Astrocyte of the spinal cord (primary cell): Measurements from ENCODE around the gene RAB27B.
A peak's percentile ranks its signal among the peaks of the same experiment; 100 is the strongest.

Source experiments
- DNase-seq: peaks from one replicate; pipeline ENCODE4 v3.0.0; 2011; ENCODE audit warnings: low read depth, low spot score
- H3K4me3 ChIP-seq: 2 replicates; pipeline ENCODE4 v1.5.1; 2011; ENCODE audit warnings: low read depth, mild to moderate bottlenecking, low read length, moderate library complexity
- in situ Hi-C: cut with HindIII; loops from 2 replicates; pipeline ENCODE4 v1.10.0; 2017; ENCODE audit warnings: low sequenced_read_pairs
- TF ChIP-seq, protein P1 (sequence below): IDR thresholded peaks from 2 replicates; pipeline ENCODE4 v1.5.1; 2012; ENCODE audit warnings: low read depth, mild to moderate bottlenecking, low read length, inconsistent platforms

RAB27B gene

DNA sequence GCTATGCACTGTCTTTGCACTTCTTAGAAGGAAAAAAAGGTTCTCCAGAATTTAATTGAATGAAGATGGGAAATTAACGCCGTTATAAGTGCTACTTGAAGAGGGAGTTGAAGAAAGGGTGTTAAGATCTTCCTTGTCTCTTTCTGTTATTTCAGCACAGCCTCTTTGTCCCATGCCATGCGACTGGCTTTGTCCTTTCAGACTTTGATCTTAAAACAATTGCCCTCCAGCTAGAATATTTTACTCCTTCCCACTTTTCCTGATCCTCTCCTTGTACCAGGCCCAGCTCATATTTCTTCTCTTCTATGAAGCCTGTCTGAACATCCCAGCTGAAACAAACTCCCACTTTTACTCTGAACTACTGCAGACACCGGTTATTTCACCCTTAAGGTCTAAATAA is 51.4 kb downstream of the RAB27B start:
- TF ChIP-seq, protein P1, sequence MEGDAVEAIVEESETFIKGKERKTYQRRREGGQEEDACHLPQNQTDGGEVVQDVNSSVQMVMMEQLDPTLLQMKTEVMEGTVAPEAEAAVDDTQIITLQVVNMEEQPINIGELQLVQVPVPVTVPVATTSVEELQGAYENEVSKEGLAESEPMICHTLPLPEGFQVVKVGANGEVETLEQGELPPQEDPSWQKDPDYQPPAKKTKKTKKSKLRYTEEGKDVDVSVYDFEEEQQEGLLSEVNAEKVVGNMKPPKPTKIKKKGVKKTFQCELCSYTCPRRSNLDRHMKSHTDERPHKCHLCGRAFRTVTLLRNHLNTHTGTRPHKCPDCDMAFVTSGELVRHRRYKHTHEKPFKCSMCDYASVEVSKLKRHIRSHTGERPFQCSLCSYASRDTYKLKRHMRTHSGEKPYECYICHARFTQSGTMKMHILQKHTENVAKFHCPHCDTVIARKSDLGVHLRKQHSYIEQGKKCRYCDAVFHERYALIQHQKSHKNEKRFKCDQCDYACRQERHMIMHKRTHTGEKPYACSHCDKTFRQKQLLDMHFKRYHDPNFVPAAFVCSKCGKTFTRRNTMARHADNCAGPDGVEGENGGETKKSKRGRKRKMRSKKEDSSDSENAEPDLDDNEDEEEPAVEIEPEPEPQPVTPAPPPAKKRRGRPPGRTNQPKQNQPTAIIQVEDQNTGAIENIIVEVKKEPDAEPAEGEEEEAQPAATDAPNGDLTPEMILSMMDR = no peak
- no peak for DNase-seq
- in situ Hi-C loops = no loop called here

DNA sequence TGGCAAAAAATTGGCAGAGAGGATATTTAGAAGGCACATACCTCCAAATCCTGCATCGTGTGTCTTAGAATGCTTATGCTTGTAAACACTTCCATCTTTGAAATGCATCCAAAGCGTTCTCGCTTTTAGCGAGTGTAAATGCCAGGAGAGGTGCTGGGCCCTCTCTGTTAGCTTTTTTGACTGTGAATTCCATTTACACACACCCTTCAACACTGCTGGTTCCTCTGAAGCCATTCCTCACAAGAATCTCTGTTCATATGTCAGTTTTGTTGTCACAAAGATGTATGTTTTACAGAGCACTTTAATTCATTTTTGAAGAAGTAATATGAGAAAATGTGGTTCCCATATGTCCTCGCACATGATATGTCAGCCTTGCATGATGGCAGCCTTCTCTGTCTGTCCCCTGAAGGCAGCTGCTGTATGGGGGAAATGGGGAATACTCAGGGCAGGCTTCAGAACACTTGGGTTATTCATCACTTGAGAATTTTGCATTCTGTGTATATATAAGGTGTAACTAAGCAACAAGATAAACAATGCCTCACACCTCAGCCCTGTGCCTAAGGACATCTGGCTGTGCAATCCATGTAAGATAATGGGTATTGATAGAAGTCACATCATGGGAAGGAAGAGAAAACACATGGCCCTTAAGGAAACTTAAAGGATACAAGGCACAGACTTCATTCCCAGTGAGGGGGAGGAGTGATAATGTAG is 52.3 kb downstream of the RAB27B start:
- DNase-seq = peak; percentile 59
- no peak overlapping the region for H3K4me3 ChIP-seq
- in situ Hi-C loops = no loop called here

More for the DNA sequence above, 51.4 kb downstream of the RAB27B start:
- no peak overlapping the region for H3K4me3 ChIP-seq

DNA sequence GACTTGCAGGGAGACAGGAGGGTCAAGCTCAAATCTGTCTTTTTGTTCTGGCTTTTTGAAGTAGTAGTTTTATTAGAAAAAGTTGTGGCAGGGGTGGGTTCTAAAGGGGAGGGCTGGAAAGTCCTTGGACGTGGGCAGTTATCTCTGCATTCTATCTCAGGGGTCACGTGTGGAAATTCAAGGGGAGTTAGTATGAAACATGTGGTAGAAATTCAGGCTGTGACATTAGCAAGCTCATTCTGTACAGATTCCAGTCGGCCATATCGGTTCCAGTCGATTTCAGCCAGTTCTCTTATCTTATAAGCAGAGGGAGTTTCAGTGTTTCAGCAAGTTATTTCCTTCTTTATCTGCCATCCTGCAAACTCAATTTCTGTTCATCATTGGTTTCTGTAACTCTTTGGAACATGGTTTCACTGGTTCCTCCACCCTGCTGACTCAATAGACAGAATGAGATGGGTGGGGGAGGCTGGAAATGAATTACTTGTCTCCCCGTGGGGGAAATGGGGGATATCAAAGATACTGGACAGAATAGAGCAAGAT is 53.0 kb downstream of the RAB27B start:
- in situ Hi-C loops = no loop called here
- TF ChIP-seq, protein P1 = no peak
- H3K4me3 ChIP-seq = no peak overlapping the region
- no peak for DNase-seq

More for the DNA sequence above, 52.3 kb downstream of the RAB27B start:
- TF ChIP-seq, protein P1 = no peak

DNA sequence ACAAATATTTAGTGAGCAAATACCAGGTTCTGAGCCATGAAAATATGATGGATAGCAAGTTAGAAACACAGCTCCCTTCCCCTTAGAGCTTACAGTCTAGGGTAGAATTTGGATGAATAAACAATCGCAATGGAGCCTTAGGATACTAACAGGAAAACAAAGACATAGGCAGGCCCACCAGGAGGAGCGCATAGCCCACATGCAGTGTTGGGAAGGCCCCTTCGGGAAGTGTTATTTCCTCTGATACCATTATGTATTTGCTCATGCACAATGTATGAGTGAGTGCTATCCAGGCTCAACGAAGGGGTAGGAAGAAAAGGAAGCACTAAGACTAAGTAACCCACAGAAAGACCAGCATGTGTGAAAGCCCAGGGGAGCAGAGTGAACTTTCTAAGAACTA is 54.0 kb downstream of the RAB27B start:
- H3K4me3 ChIP-seq = no peak overlapping the region
- TF ChIP-seq, protein P1 = no peak
- DNase-seq = no peak
- in situ Hi-C loops = no loop called here

DNA sequence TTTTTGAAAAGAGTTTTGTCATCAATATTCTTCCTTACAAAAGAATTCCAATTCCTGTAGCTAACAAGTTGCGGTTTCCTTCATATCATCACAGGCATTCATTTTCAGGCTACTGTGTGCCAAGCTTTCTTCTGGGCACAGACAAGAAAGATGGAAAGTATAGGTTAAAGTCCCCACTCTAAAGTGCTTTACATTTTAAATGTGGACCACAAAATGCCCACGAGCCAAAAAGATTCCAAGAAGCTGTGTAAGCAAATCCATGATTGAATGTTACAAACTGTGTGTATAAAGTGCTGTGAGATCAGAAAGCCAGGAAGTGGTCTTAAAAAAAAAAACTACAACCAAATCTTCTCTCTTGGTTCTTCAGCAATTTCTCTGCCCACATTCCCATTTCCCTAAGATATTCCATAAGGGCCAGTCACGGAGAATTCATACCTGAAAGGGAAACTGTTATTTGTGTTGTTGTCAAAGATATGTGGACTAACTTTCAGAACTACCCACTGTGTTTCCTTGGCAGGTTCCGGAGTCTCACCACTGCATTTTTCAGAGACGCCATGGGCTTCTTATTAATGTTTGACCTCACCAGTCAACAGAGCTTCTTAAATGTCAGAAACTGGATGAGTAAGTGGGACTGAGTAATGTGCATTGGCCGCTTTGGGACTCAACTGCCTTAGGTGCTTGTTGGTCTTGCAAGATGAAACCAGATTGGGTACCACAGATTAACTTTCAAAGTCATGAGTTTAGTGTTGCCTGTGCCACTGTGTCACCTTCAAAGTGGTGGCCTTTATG is 55.7 kb downstream of the RAB27B start:
- no peak overlapping the region for H3K4me3 ChIP-seq
- peak; percentile 26 for DNase-seq
- TF ChIP-seq, protein P1 = no peak
- in situ Hi-C loops = no loop called here

DNA sequence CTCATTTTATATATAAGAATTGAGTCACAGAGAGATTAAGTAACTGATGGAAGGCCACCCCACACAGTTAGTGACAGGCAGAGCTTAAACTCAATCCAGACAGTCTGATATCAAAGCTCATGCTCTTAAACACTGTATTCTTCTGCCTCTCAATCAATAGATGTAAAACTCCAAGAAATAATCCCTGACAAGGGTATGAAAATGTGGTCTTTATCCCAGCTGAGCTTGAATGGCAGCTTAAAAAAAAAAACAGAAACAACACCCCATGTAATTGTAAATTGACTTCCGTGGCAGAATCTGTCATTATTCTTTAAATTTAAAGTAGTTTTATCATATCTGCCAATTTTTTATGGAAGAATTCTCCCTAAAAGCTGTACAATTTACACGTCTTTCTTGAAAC is 60.1 kb downstream of the RAB27B start:
- no peak overlapping the region for H3K4me3 ChIP-seq
- TF ChIP-seq, protein P1 = no peak
- in situ Hi-C loops = no loop called here
- no peak for DNase-seq
